NAMALWA (cell line): Measurements from ENCODE around the gene SCAI.
"Not testable (repeated sequence)": the region's sequence is repeated elsewhere in the genome, so short reads cannot be mapped to it uniquely, and the experiment has no call there.

Experiments
- DNase-seq: peaks from one replicate; pipeline ENCODE4 v3.0.0-alpha.2; 2015; ENCODE audit warnings: low spot score

The SCAI gene

GRCh38 chr9:125143377-125144090 lies at the start of gene SCAI:
Gene SCAI (minus strand): TSS chr9:125143528. CDS start chr9:125143437, 91 bp downstream.
- DNase-seq: peak; percentile 99

DNA sequence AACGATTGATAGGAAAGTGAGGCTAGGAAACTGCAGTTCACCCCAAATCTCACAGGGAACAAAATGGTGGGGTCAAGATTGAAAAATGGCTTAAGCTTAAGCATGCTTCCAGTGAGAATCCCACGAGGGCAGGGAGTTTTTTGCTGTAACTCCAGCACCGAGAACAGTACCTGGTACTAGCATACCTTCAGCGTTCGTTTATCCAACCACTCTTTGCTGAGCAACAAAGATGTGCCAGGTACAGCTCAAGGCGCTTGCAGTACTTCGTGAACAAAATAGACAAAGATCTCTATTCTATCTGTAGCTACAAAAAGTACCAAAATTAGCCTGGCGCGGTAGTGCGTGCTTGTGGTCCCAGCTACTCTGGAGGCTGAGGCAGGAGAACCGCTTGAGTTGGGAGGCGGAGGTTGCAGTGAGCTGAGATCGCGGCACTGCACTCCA lies 47.1 kb upstream of the SCAI start:
- no peak for DNase-seq

- DNase-seq: peak; percentile 95
Observed at GRCh38 chr9:125189361-125190289, 46.3 kb upstream of the SCAI start, which contains the start of gene PPP6C. Gene PPP6C (minus strand): TSS chr9:125189803. CDS start chr9:125189718, 85 bp downstream.

DNA sequence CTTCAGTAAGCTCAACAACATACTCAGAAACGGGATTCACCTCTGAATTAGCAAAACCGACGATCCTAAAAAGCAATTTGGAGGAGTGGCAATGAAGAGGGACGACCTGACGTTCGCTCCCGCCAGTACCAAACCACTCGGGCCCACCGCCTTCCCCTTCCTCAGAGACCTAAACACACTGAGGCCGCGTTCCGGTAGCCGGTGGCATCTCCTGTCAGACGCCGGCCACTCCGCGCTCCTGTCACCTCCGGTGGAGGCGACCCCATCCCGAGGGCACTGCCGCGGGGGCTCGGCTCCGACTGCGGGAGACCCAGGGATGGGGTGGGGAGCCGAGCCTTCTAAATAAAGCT lies 45.7 kb upstream of the SCAI start:
- DNase-seq: peak; percentile 56

DNA sequence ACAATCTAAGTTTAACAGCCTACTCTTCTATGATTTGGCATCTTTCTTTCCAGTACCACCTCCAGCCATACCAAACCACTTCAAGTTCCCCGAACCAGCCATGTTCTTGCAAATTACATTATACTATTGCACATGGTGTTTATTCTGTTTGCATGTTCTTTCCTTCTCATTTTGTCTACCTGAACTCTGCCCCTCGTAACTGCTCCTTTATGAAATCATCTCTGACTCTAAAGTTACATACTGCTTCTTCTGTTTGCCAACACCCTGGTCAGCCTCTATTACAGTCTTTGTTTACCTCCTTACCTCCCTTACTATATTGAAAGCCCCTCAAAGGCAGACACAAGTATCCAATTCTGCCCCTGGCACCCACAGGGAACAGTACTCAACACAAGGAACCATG lies 40.2 kb upstream of the SCAI start:
- DNase-seq: no peak

GRCh38 chr9:125183054-125183453 lies 39.7 kb upstream of the SCAI start:
- DNase-seq: no peak

DNA sequence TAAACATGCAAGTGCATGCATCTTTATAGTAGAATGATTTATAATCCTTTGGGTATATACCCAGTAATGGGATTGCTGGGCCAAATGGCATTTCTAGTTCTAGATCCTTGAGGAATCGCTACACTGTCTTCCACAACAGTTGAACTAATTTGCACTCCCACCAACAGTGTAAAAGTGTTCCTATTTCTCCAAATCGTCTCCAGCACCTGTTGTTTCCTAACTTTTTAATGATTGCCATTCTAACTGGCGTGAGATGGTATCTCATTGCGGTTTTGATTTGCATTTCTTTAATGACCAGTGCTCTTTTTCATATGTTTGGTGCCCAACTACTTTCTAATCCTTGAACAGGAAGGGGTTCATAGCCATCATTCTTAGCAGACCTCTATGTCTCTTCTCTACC lies 38.4 kb upstream of the SCAI start:
- DNase-seq: not testable (repeated sequence)

DNA sequence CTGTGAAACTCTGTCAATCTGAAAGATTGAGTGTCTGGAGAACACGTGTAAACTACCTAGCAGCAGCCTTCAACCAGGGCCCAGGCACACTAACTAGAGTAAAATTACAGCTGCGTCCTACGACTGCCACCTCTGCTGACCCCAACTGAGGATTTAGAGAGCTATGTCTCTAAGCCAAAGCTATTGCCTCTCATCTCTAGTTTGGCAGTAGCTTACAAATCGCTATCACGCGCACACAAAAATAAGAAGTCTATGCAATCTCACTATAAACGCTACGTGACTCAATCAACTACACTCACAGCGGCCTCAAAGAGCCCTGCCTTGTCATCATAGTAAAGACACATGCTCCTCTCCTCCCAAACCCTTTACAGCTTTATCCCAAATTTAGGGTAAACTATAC lies 37.5 kb upstream of the SCAI start:
- no peak for DNase-seq

DNA sequence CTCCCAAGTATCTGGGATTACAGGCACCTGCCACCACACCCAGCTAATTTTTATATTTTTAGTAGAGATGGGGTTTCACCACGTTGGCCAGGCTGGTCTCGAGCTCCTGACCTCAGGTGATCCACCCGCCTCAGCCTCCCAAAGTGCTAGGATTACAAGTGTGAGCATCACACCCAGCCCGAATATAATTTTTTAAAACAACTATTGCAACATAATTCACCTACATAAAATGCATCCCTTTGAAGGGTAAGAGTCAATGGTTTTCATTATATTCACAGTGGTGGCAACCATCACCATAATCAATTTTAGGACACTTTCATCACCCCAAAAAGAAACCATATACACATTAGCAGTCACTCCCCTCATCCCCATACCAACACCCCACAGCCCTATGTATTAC lies 36.4 kb upstream of the SCAI start:
- DNase-seq: not testable (repeated sequence)

DNA sequence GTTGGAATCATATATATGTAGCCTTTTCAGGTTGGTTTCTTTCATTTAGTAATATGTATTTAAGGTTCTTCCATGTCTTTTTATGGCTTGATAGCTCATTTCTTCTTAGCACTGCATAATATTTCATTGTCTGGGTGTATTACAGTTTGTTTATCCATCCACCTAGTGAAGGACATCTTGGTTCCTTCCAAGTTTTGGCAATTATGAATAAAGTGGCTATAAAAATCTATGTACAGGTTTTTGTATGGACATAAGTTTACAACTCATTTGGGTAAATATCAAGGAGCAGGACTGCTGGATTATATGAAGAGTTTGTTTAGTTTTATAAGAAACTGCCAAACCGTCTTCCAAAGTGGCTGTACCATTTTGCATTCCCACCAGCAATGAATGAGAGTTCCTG lies 34.6 kb upstream of the SCAI start:
- no peak for DNase-seq

- DNase-seq: no peak
Observed at GRCh38 chr9:125176636-125177035, 33.3 kb upstream of the SCAI start.

DNA sequence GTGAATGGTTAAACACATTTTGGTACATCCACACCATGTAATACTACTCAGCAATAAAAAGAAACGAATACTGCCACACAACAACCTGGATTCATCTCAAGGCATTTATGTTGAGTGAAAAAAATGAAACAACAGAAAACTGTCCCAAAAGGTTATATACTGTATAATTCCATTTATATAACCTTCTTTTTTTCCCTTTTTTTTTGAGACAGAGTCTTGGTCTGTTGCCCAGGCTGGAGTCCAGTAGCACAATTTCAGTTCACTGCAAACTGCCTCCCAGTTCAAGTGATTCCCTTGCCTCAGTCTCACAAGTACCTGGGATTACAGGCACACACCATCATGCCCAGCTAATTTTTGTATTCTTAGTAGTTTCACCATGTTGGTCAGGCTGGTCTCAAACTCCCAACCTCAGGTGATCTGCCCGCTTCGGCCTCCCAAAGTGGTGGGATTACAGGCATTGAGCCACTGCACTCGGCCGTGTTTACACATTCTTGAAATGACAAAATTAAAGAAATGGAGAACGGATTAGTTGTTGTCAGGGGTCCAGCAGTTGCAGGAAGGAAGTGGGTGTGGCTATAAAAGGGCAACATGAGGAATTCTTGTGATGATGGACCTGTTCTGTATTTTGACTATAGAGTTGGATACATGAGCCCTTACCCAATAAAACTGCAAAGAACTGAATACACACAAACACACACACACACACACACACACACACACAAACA lies 28.9 kb upstream of the SCAI start:
- DNase-seq: no peak

- DNase-seq: no peak
Observed at GRCh38 chr9:125169895-125170294, 26.6 kb upstream of the SCAI start.

DNA sequence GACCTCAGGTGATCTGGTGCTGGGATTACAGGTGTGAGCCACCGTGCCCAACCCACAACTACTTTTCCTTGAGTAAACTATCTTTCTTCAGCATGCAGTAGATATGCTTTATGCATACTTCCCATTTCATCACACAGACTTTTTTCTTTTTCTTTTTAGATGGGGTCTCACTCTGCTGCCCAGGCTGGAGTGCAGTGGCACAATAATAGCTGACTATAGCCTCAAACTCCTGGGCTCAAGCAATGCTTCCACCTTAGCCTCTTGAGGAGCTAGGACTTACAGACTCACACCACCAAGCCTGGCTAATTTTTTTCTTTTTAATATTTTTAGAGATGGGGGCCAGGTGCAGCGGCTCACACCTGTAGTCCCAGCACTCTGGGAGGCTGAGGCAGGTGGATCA lies 23.4 kb upstream of the SCAI start:
- DNase-seq: no peak

DNA sequence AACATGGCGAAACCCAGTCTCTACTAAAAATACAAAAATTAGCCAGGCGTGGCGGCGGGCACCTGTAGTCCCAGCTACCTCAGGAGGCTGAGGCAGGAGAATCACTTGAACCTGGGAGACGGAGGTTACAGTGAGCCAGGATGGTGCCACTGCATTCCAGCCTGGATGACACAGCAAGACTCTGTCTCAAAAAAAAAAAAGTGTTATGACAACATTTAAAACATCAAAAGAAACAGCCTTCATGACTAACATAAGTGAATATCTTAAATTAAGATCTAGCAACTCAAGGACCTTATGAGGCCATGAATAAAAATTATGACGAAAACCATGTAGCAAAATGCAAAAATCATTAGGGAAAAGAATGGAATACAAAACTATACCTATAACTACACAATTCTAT lies 19.6 kb upstream of the SCAI start:
- DNase-seq: not testable (repeated sequence)

GRCh38 chr9:125161284-125161918 lies 18.1 kb upstream of the SCAI start:
- no peak for DNase-seq

DNA sequence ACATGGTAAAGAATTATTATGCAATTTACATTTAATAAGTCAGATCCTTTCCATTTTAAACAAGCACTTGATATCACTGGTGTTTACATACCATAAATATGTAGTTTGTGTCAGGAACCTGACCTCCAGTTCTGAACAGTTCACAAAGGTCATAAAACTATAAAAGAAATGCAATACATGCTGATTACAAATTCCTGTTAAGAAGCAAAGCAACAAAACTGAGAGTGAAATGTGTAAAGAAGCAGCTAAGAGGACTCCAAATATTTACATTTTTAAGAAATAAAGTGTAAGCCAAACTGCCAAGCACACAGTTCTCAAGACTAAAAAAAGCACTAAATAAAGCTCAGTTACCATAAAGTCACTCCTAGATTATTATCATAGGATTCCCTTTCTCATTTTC lies 17.4 kb upstream of the SCAI start:
- DNase-seq: no peak

DNA sequence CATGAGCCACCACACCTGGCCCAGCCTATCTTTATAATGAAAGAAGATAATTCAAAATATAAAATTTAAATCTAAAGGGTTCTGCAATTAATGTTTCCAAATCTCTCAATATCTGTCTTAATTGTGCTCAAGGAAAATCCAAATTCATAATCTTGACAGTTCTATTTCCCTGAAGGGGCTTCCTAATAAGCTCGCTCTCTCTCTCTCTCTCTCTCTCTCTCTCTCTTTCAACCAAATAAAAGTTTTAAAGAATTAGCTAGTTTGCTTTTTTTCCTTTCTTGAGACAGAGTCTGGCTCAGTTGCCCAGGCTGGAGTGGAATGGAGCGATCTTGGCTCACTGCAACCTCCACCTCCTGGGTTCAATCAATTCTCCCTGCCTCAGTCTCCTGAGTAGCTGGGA lies 13.2 kb upstream of the SCAI start:
- no peak for DNase-seq

GRCh38 chr9:125153712-125154367 lies 10.5 kb upstream of the SCAI start:
- DNase-seq: no peak

DNA sequence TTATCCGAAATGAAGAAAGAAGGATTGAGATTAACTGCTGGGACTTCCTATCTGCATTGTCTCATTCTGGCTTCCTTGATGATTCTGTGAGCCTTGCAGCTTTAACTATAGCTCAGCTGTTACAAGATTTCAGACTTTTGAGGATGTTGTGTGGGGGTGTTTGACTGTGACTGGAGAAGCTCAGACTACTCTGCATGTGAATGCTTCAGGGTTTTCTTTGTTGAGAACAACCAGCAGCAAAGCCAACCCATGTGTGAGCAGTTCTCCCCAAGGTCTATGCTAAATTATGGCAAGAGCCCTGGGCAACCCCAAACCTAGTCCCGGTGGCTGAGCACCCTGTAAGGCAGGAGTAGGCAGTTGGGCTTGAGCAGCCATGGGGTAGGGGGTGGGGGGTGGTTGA lies 8.4 kb upstream of the SCAI start:
- DNase-seq: no peak
